Neural progenitor cell (in vitro differentiated cells): ENCODE measurements around the gene ZNF165.
"Not testable (repeated sequence)": the region's sequence is repeated elsewhere in the genome, so short reads cannot be mapped to it uniquely, and the experiment has no call there.

Experiments
- CTCF ChIP-seq: fragments of 200-600 bp; sonication (generic); IDR thresholded peaks from 2 replicates; pipeline ENCODE4 v1.5.1; 2017; ENCODE audit warnings: antibody characterized with exemption, mild to moderate bottlenecking
- EZH2 ChIP-seq: fragments of 200-600 bp; sonication (generic); IDR thresholded peaks from 2 replicates; pipeline ENCODE4 v1.6.1; 2017; ENCODE audit warnings: antibody characterized with exemption, mild to moderate bottlenecking, moderate library complexity
- EZH2phosphoT487 ChIP-seq: fragments of 200-600 bp; sonication (generic); IDR thresholded peaks from 2 replicates; pipeline ENCODE4 v1.6.1; 2017; ENCODE audit warnings: antibody characterized with exemption

GRCh38 chr6:28122283-28122682 lies 41.9 kb downstream of the ZNF165 start:
- TF ChIP-seq CTCF, EZH2phosphoT487, EZH2: not testable (repeated sequence)
